Gastroesophageal sphincter (tissue), 3 donors: ENCODE results near the gene MAGEB2.

Source experiments
- POLR2A ChIP-seq, 2 donors: fragments of 450-650 bp; IDR thresholded peaks; one replicate each; pipeline ENCODE4 v1.6.1; 2017; ENCODE audit warnings: antibody characterized with exemption in 2 of 2, mild to moderate bottlenecking in 2 of 2, moderate library complexity in 1 of 2
- TF ChIP-seq, protein P1 (sequence below), 4 experiments: fragments of 200-600 bp in 2 of 4; fragments of 450-650 bp in 2 of 4; sonication (generic) in 1 of 4; IDR thresholded peaks; one replicate each; pipeline ENCODE4 v1.5.1; 2017 to 2019; ENCODE audit warnings: antibody characterized with exemption in 4 of 4, mild to moderate bottlenecking in 2 of 4, moderate library complexity in 2 of 4

DNA sequence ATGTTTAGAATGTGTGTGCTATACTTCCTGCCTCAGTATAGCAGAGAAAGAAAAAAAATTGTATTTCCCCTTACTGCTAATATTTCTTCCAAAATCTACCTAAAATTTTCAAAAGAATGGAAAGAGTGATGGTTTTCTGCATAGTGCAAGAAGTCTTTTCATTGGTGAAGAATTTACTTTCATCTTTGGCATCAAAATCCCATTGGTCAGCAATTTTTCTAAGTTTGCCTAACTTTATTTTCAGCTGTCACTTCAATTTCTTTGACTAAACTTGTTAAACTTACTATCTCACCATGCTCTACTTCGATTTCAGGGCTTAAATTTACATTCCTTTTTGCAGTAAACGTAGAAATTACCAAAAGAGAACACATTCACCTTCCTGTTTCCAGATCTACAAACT, 44.5 kb upstream of the MAGEB2 start:
- TF ChIP-seq, protein P1, sequence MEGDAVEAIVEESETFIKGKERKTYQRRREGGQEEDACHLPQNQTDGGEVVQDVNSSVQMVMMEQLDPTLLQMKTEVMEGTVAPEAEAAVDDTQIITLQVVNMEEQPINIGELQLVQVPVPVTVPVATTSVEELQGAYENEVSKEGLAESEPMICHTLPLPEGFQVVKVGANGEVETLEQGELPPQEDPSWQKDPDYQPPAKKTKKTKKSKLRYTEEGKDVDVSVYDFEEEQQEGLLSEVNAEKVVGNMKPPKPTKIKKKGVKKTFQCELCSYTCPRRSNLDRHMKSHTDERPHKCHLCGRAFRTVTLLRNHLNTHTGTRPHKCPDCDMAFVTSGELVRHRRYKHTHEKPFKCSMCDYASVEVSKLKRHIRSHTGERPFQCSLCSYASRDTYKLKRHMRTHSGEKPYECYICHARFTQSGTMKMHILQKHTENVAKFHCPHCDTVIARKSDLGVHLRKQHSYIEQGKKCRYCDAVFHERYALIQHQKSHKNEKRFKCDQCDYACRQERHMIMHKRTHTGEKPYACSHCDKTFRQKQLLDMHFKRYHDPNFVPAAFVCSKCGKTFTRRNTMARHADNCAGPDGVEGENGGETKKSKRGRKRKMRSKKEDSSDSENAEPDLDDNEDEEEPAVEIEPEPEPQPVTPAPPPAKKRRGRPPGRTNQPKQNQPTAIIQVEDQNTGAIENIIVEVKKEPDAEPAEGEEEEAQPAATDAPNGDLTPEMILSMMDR (IDR thresholded peaks at IDR 0.05) = no peak
- no peak for TF ChIP-seq POLR2A (IDR thresholded peaks at IDR 0.05)
